Measurements from ENCODE around the gene SETD7.

Gene SETD7

DNA sequence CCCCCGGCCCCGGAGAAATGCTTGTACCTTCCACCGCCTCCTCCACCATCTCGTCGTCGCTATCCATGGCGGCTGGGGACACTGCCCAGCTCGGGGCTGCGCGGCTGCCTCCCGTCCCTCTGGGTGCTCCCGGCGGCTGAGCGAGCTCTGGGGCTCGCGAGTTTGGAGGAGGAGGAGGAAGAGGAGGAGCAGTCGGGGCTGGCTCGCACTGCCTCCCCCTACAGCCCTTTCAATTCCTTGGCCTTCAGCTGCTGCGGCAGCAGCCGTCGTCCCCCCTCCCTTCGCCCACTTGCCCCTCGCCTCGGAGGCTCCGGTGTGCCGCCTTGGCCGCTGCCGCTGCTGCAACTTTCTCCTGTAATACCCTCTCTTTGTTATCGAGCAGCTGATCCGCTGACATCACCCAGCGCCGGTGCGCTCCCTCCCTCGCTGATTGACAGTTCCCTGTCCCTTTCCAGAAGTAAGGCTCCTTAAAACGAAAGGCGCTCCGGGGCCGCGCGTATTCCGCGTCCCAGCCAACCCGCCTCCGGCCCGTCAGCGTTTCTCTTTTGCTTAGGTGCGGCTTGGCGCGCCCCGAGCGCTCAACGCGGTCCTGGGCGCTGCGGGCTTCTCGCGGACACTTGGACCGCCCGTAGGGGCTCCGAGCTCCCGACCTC, at the start of gene SETD7:
SETD7 (minus strand) TSS at position 149 of the 653 bp plus-strand sequence; CDS start at position 67, 82 bp downstream.
- H3K4me1 ChIP-seq (ENCODE audit: control insufficient read depth, insufficient read depth, low read length): peaks cover 19% of the 10 kb centered on the region
- no peaks in the 10 kb centered on the region for H3K27me3 ChIP-seq (ENCODE audit: control insufficient read depth, insufficient read depth, low read length)
- no peaks in the 10 kb centered on the region for H3K9me3 ChIP-seq (ENCODE audit: control insufficient read depth, low read length)
- H3K4me3 ChIP-seq (ENCODE audit: low read length): peak within 1 kb of the TSS; percentile 88
- H3K9ac ChIP-seq (ENCODE audit: low read length): peak within 1 kb of the TSS; percentile 98
- no peaks in the 10 kb centered on the region for H3K36me3 ChIP-seq (ENCODE audit: control insufficient read depth, insufficient read depth, low read length)

DNA sequence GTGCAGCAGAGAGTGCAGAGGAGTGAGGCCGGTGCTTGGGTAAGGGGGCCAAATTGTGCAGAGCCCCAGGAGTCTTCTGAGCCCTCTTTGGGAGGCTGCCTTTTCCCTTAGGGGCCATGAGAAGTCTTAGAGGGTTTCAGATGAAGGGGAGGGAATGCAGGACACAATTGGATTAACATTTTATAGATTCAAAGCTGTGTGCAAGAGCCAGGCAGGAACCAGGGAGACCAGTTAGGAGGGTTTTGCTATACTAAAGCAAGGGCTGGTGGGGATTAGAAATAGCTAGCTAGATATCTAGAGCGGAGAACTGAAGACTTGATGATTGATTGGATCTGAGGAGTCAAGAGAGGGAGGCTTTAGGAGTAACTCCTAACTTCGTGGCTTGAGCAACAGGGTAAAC, 49.5 kb upstream of the SETD7 start:
- Histone ChIP-seq H3K9ac (ENCODE audit: low read length) (no peak overlapping the region), H3K4me1 (ENCODE audit: control insufficient read depth, insufficient read depth, low read length) (peaks cover 9% of the 10 kb centered on the region), H3K4me3 (ENCODE audit: low read length) (no peak overlapping the region), H3K36me3 (ENCODE audit: control insufficient read depth, insufficient read depth, low read length) (no peaks in the 10 kb centered on the region), H3K9me3 (ENCODE audit: control insufficient read depth, low read length) (no peaks in the 10 kb centered on the region), H3K27me3 (ENCODE audit: control insufficient read depth, insufficient read depth, low read length) (no peaks in the 10 kb centered on the region)

GRCh38 chr4:139603576-139604410, 47.8 kb upstream of the SETD7 start:
- Histone ChIP-seq H3K27me3 (ENCODE audit: control insufficient read depth, insufficient read depth, low read length) (no peaks in the 10 kb centered on the region), H3K9ac (ENCODE audit: low read length) (no peak overlapping the region)

GRCh38 chr4:139602776-139603360, 46.8 kb upstream of the SETD7 start:
- H3K9ac ChIP-seq (ENCODE audit: low read length): no peak overlapping the region
- no peaks in the 10 kb centered on the region for H3K9me3 ChIP-seq (ENCODE audit: control insufficient read depth, low read length)
- H3K27me3 ChIP-seq (ENCODE audit: control insufficient read depth, insufficient read depth, low read length): no peaks in the 10 kb centered on the region
- peaks cover 14% of the 10 kb centered on the region for H3K4me1 ChIP-seq (ENCODE audit: control insufficient read depth, insufficient read depth, low read length)
- no peaks in the 10 kb centered on the region for H3K36me3 ChIP-seq (ENCODE audit: control insufficient read depth, insufficient read depth, low read length)
- H3K4me3 ChIP-seq (ENCODE audit: low read length): no peak overlapping the region

More at GRCh38 chr4:139603576-139604410, 47.8 kb upstream of the SETD7 start:
- Histone ChIP-seq H3K4me1 (ENCODE audit: control insufficient read depth, insufficient read depth, low read length) (peaks cover 14% of the 10 kb centered on the region), H3K9me3 (ENCODE audit: control insufficient read depth, low read length) (no peaks in the 10 kb centered on the region), H3K36me3 (ENCODE audit: control insufficient read depth, insufficient read depth, low read length) (no peaks in the 10 kb centered on the region), H3K4me3 (ENCODE audit: low read length) (no peak overlapping the region)

DNA sequence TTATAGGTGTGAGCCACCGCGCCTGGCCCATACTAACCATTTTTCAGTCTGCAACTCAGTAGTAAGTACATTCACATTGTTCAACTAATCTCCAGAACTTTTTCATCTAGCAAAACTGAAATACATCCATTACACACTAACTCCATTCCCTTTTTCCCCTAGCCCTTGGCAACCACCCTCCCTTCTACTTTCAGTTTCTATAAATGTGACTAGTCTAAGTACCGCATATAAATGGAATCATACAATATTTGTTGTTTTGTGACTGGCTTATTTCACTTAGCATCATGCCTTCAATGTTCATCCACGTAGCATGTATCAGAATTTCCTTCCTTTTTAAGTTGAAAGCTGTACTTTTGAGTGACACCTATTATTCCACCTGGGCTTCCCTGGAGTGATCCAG, 44.6 kb upstream of the SETD7 start:
- H3K9me3 ChIP-seq (ENCODE audit: control insufficient read depth, low read length): no peaks in the 10 kb centered on the region
- no peaks in the 10 kb centered on the region for H3K27me3 ChIP-seq (ENCODE audit: control insufficient read depth, insufficient read depth, low read length)
- H3K4me1 ChIP-seq (ENCODE audit: control insufficient read depth, insufficient read depth, low read length): peaks cover 4% of the 10 kb centered on the region
- no peak overlapping the region for H3K4me3 ChIP-seq (ENCODE audit: low read length)
- H3K36me3 ChIP-seq (ENCODE audit: control insufficient read depth, insufficient read depth, low read length): no peaks in the 10 kb centered on the region
- H3K9ac ChIP-seq (ENCODE audit: low read length): no peak overlapping the region

DNA sequence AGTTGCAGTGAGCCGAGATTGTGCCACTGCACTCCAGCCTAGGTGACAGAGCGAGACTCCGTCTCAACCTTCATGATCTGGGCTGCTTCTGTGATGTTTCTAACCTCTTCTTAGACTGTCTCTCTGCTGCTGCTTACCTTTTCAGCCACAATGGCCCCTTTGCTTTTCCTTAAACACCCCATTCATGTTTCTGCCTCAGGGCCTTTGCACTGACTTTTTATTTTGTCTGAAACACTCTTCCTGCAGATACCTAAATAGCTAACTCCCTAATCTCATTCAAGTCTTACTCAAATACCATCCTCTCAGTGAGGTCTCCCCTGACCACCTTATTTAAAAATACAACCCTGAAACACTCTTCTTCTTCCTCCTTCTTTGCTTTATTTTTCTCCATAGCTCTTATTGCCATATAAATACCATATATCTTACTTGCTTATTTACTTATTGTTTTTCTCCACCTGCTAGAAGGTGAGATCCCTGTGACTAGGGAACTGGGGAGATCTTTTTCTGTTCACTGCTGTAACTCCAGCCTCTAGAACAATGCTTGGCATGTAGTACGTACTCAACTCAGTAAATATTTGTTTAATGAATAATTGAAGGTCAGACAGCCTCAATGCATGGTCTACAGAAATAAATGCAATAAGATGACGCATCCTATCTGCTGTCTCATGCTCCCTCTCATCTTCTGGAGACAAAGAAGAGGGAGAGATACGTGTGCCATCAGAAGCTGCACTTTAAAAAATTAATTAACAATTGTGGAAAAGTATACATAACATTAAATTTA, 43.8 kb upstream of the SETD7 start:
- no peaks in the 10 kb centered on the region for H3K9me3 ChIP-seq (ENCODE audit: control insufficient read depth, low read length)
- no peak overlapping the region for H3K4me3 ChIP-seq (ENCODE audit: low read length)
- H3K9ac ChIP-seq (ENCODE audit: low read length): no peak overlapping the region
- H3K4me1 ChIP-seq (ENCODE audit: control insufficient read depth, insufficient read depth, low read length): peaks cover 4% of the 10 kb centered on the region
- H3K36me3 ChIP-seq (ENCODE audit: control insufficient read depth, insufficient read depth, low read length): no peaks in the 10 kb centered on the region
- H3K27me3 ChIP-seq (ENCODE audit: control insufficient read depth, insufficient read depth, low read length): no peaks in the 10 kb centered on the region

GRCh38 chr4:139599076-139599475, 43.1 kb upstream of the SETD7 start:
- Histone ChIP-seq H3K27me3 (ENCODE audit: control insufficient read depth, insufficient read depth, low read length) (no peaks in the 10 kb centered on the region), H3K9me3 (ENCODE audit: control insufficient read depth, low read length) (no peaks in the 10 kb centered on the region), H3K36me3 (ENCODE audit: control insufficient read depth, insufficient read depth, low read length) (no peaks in the 10 kb centered on the region), H3K9ac (ENCODE audit: low read length) (no peak overlapping the region), H3K4me3 (ENCODE audit: low read length) (no peak overlapping the region), H3K4me1 (ENCODE audit: control insufficient read depth, insufficient read depth, low read length) (peaks cover 4% of the 10 kb centered on the region)

DNA sequence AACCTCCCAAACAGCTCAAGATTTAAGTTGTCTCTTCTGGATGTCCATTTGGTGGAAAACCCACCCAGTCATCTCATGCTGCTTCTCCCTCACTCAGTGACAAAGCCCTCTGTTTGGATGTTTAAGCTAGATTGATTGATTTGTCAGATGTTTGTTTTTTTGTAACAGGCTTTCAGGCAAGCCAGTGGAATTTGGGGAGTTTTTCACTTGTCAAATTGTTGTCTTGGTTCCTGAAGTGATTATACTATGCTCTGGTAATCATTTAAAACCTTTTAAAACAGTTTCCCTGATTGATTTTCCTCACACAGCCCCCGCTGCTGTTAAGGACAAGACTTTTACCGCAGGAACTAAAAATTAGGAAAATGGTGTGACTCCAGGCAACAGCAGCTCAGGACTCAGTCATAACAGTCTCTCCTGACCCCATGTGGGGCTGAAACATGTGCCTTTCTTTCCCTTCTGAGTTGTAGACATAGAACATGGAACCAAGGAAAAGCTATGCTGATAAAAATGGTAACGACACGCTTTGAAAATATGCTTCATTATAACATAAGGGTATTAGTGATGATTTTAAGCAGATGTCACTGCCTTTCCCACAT, 40.8 kb upstream of the SETD7 start:
- no peak overlapping the region for H3K9ac ChIP-seq (ENCODE audit: low read length)
- H3K9me3 ChIP-seq (ENCODE audit: control insufficient read depth, low read length): no peaks in the 10 kb centered on the region
- H3K36me3 ChIP-seq (ENCODE audit: control insufficient read depth, insufficient read depth, low read length): no peaks in the 10 kb centered on the region
- peaks cover 9% of the 10 kb centered on the region for H3K4me1 ChIP-seq (ENCODE audit: control insufficient read depth, insufficient read depth, low read length)
- no peak overlapping the region for H3K4me3 ChIP-seq (ENCODE audit: low read length)
- H3K27me3 ChIP-seq (ENCODE audit: control insufficient read depth, insufficient read depth, low read length): no peaks in the 10 kb centered on the region

GRCh38 chr4:139596034-139596683, 40.1 kb upstream of the SETD7 start:
- Histone ChIP-seq H3K27me3 (ENCODE audit: control insufficient read depth, insufficient read depth, low read length) (no peaks in the 10 kb centered on the region), H3K9ac (ENCODE audit: low read length) (no peak overlapping the region), H3K4me1 (ENCODE audit: control insufficient read depth, insufficient read depth, low read length) (peaks cover 9% of the 10 kb centered on the region), H3K36me3 (ENCODE audit: control insufficient read depth, insufficient read depth, low read length) (no peaks in the 10 kb centered on the region), H3K9me3 (ENCODE audit: control insufficient read depth, low read length) (no peaks in the 10 kb centered on the region), H3K4me3 (ENCODE audit: low read length) (no peak overlapping the region)

- H3K4me3 ChIP-seq (ENCODE audit: low read length): no peak overlapping the region
- no peaks in the 10 kb centered on the region for H3K9me3 ChIP-seq (ENCODE audit: control insufficient read depth, low read length)
These were observed 38.7 kb upstream of the SETD7 start for GRCh38 chr4:139594591-139595185.

DNA sequence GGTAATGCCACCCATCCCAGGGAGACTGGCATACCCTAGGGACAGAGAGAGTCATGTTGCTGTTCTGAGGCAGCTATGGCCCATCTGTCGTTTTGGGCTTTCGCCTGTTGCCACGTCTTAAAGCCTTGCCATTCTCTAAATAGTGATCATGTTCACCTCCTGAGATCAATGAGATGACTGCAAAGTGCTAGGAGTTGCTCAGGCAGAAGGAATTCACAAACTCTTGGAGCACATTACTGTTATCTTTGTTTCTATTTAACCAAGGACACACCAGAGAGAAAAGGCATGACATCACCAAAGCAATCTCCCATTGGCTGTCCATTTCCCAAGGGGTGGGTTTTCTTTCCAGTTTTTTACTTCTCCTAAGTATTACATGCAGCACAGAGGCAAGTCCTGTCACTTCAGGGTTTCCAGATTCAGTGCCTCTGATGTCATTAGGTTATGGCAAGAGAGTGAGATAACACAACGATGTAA, 37.1 kb upstream of the SETD7 start:
- H3K36me3 ChIP-seq (ENCODE audit: control insufficient read depth, insufficient read depth, low read length): no peaks in the 10 kb centered on the region
- no peaks in the 10 kb centered on the region for H3K9me3 ChIP-seq (ENCODE audit: control insufficient read depth, low read length)
- no peak overlapping the region for H3K9ac ChIP-seq (ENCODE audit: low read length)
- no peaks in the 10 kb centered on the region for H3K27me3 ChIP-seq (ENCODE audit: control insufficient read depth, insufficient read depth, low read length)
- no peak overlapping the region for H3K4me3 ChIP-seq (ENCODE audit: low read length)
- peaks cover 4% of the 10 kb centered on the region for H3K4me1 ChIP-seq (ENCODE audit: control insufficient read depth, insufficient read depth, low read length)

More at GRCh38 chr4:139594591-139595185, 38.7 kb upstream of the SETD7 start:
- H3K9ac ChIP-seq (ENCODE audit: low read length): no peak overlapping the region
- H3K27me3 ChIP-seq (ENCODE audit: control insufficient read depth, insufficient read depth, low read length): no peaks in the 10 kb centered on the region
- H3K36me3 ChIP-seq (ENCODE audit: control insufficient read depth, insufficient read depth, low read length): no peaks in the 10 kb centered on the region
- peaks cover 7% of the 10 kb centered on the region for H3K4me1 ChIP-seq (ENCODE audit: control insufficient read depth, insufficient read depth, low read length)
